Caco-2 (cell line): ENCODE data around the gene HHAT. TPM values are rescaled to one million over a fixed set of nuclear protein-coding genes. Genes with fewer than 3 reads are reported as not detected.

Source experiments
- BruUV-seq: library from RNA; stranded (reverse); fragments of 400-500 nt; replicated peaks from 2 replicates; lab custom pipeline; 2021; lab: Mats Ljungman, UMichigan
- CTCF ChIA-PET: fragments of 300-600 bp; sonication (Branson Sonifier 250); formaldehyde crosslinking; loops from one replicate; lab custom pipeline; 2022; ENCODE audit warnings: antibody characterized with exemption; lab: Charles Lee
- POLR2A ChIA-PET: fragments of 300-600 bp; sonication (Branson Sonifier 250); formaldehyde crosslinking; loops from one replicate; lab custom pipeline; 2022; ENCODE audit warnings: antibody characterized with exemption; lab: Charles Lee
- DNase-seq, 2 experiments: peaks; one replicate each; pipeline versions ENCODE4 v3.0.0 to v3.0.0-alpha.2; 2020 to 2022
- H3K27me3 ChIP-seq: replicated peaks from 2 replicates; pipeline ENCODE4 v1.6.0; 2011; ENCODE audit warnings: low read length; ENCODE audit not compliant: control insufficient read depth, insufficient read depth
- H3K36me3 ChIP-seq: 2 replicates; pipeline ENCODE4 v1.5.1; 2011; ENCODE audit warnings: low read length; ENCODE audit not compliant: control insufficient read depth, insufficient read depth
- H3K4me1 ChIP-seq: fragments of 250-450 bp; sonication (Bioruptor Pico); 2 replicates; pipeline ENCODE4 v1.5.1; 2020; ENCODE audit warnings: mild to moderate bottlenecking
- H3K4me3 ChIP-seq: 2 replicates; pipeline ENCODE4 v1.5.1; 2011; ENCODE audit warnings: low read depth, mild to moderate bottlenecking, control low read depth, low read length
- H3K9me3 ChIP-seq: fragments of 250-450 bp; sonication (Bioruptor Pico); 2 replicates; pipeline ENCODE4 v1.5.1; 2020; ENCODE audit warnings: mild to moderate bottlenecking, moderate library complexity
- H3K27ac Mint-ChIP-seq: one replicate; pipeline ENCODE4 v1.8.0; 2022; ENCODE audit warnings: mixed read lengths; ENCODE audit not compliant: unreplicated experiment
- H3K27me3 Mint-ChIP-seq: one replicate; pipeline ENCODE4 v1.8.0; 2022; ENCODE audit warnings: mixed read lengths; ENCODE audit not compliant: insufficient read depth, unreplicated experiment
- H3K36me3 Mint-ChIP-seq: one replicate; pipeline ENCODE4 v1.8.0; 2022; ENCODE audit warnings: mild to moderate bottlenecking, mixed read lengths; ENCODE audit not compliant: insufficient read depth, unreplicated experiment
- H3K4me1 Mint-ChIP-seq: one replicate; pipeline ENCODE4 v1.8.0; 2022; ENCODE audit warnings: low read depth, mixed read lengths; ENCODE audit not compliant: unreplicated experiment
- H3K4me3 Mint-ChIP-seq: one replicate; pipeline ENCODE4 v1.8.0; 2022; ENCODE audit warnings: mild to moderate bottlenecking, moderate library complexity, mixed read lengths; ENCODE audit not compliant: unreplicated experiment
- H3K9me3 Mint-ChIP-seq: one replicate; pipeline ENCODE4 v1.8.0; 2022; ENCODE audit warnings: mixed read lengths; ENCODE audit not compliant: unreplicated experiment
- intact Hi-C: fragments of 100-400 bp; cut with micrococcal nuclease; formaldehyde crosslinking; loops from one replicate; pipeline ENCODE4 v1.10.0; 2022; ENCODE audit not compliant: unreplicated experiment
- total RNA-seq: library from RNA; stranded (reverse); gene quantifications from 2 replicates; pipeline ENCODE4 v1.2.3, GENCODE V29; 2022
- TF ChIP-seq, protein P1 (sequence below), 2 experiments: fragments of 200-600 bp in 1 of 2; IDR thresholded peaks; 1 replicate in 1 of 2; 2 replicates in 1 of 2; pipeline versions ENCODE4 v1.5.1 to v1.8.0; 2011 to 2022; ENCODE audit warnings: antibody characterized with exemption in 1 of 2, control low read depth in 1 of 2, inconsistent platforms in 1 of 2, low read depth in 1 of 2, low read length in 1 of 2, mild to moderate bottlenecking in 1 of 2, moderate library complexity in 1 of 2; ENCODE audit not compliant: insufficient read depth in 1 of 2, severe bottlenecking in 1 of 2, unreplicated experiment in 1 of 2

HHAT gene
- total RNA-seq, 1 experiment from 2014 or later, result 3.9 TPM

DNA sequence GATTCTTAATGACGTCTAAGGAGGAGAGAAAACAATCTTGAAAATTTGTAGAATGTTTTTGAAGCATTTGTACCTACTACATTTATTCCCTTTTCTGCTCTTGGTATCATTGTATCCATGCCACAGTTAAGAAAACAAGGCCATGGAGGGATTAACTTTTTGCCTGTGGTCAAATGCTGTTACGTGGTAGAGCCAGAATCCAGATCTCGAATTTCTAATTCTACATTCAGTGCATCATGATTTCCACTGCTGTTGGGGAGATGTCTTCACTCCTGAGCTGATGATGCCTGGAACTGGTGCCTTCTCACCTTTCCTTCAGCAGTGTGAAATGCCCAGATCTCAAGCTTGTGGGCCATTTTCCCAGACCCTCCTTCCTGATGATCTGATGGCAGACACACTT lies 175.6 kb downstream of the HHAT start:
- no peaks in the 10 kb centered on the region for H3K9me3 Mint-ChIP-seq
- ChIA-PET CTCF (interaction anchor here (0.6 kb wide), 1 partner anchor 27 kb away, joined by 3 read pairs; no protein-coding TSS in a partner anchor), POLR2A (no interaction called here)
- peaks cover 7% of the 10 kb centered on the region for H3K4me1 Mint-ChIP-seq
- H3K4me3 Mint-ChIP-seq, result no peak overlapping the region
- no TSS peak for BruUV-seq
- H3K36me3 Mint-ChIP-seq, result no peaks in the 10 kb centered on the region
- no peaks in the 10 kb centered on the region for H3K27me3 Mint-ChIP-seq
- Histone ChIP-seq H3K4me1 (no peaks in the 10 kb centered on the region), H3K9me3 (no peaks in the 10 kb centered on the region), H3K36me3 (no peaks in the 10 kb centered on the region), H3K4me3 (no peak overlapping the region), H3K27me3 (no peaks in the 10 kb centered on the region; the same call in 1 of the 2 replicates)
- DNase-seq, result no peak
- TF ChIP-seq, protein P1, sequence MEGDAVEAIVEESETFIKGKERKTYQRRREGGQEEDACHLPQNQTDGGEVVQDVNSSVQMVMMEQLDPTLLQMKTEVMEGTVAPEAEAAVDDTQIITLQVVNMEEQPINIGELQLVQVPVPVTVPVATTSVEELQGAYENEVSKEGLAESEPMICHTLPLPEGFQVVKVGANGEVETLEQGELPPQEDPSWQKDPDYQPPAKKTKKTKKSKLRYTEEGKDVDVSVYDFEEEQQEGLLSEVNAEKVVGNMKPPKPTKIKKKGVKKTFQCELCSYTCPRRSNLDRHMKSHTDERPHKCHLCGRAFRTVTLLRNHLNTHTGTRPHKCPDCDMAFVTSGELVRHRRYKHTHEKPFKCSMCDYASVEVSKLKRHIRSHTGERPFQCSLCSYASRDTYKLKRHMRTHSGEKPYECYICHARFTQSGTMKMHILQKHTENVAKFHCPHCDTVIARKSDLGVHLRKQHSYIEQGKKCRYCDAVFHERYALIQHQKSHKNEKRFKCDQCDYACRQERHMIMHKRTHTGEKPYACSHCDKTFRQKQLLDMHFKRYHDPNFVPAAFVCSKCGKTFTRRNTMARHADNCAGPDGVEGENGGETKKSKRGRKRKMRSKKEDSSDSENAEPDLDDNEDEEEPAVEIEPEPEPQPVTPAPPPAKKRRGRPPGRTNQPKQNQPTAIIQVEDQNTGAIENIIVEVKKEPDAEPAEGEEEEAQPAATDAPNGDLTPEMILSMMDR (IDR thresholded peaks at IDR 0.05; ENCODE audit: insufficient read depth in 1 of 2, low read depth in 1 of 2, low read length in 1 of 2, severe bottlenecking in 1 of 2, unreplicated experiment in 1 of 2), result no peak
- H3K27ac Mint-ChIP-seq, result no peak overlapping the region
- intact Hi-C loops, result no loop called here

DNA sequence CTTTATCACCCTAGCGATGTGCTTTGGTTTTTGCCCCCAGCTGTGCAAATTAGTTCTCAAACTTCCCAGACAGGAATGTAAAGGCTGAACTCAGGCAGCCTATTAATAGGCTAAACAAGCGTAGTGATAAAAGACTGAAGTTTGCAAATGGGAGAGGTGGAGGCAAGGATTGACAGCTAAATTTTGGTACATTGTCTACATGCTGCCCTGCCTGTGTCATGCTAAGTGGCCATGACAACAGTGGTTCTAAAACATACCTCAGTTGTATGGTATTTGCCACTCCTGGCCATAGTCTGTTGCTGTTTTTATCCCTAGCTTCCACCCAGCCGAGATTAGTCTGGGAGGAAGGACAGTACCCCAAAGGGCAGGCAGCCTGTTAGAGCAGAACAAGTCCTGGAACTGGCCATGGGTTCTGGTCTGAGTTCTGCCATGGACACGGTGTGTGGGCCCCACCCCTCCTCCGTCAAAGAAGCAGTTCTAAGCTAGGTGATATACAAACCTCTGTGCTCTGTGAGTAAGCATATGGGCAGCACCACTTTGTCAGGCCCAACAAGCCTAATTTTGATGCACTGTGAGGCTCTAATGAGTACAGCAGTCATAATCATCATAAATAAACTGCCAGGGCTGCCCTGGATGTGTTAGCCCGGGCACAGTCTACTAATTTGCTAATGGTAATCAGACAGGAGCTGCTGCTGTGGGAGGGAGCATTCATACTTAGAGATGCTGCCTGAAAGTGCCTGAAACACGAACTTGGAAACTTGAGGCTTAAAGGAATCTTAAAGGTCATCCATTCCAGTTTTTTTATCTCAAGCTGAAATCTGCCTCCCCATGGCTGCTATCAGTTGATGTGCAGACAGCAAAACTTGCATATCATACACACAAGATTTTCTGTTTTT lies 177.1 kb downstream of the HHAT start:
- no peaks in the 10 kb centered on the region for H3K9me3 ChIP-seq
- no peaks in the 10 kb centered on the region for H3K36me3 ChIP-seq
- H3K4me1 Mint-ChIP-seq, result peaks cover 4% of the 10 kb centered on the region
- no peak overlapping the region for H3K4me3 Mint-ChIP-seq
- no peak for DNase-seq
- H3K4me1 ChIP-seq, result no peaks in the 10 kb centered on the region
- no peak overlapping the region for H3K4me3 ChIP-seq
- H3K27me3 ChIP-seq, result no peaks in the 10 kb centered on the region; the same call in 1 of the 2 replicates
- H3K9me3 Mint-ChIP-seq, result no peaks in the 10 kb centered on the region
- H3K36me3 Mint-ChIP-seq, result no peaks in the 10 kb centered on the region
- ChIA-PET POLR2A (no interaction called here), CTCF (no interaction called here)
- H3K27ac Mint-ChIP-seq, result no peak overlapping the region
- BruUV-seq, result no TSS peak
- intact Hi-C loops, result no loop called here
- peaks cover 6% of the 10 kb centered on the region for H3K27me3 Mint-ChIP-seq
- TF ChIP-seq, protein P1 (IDR thresholded peaks at IDR 0.05; ENCODE audit: insufficient read depth in 1 of 2, low read depth in 1 of 2, low read length in 1 of 2, severe bottlenecking in 1 of 2, unreplicated experiment in 1 of 2), result no peak

DNA sequence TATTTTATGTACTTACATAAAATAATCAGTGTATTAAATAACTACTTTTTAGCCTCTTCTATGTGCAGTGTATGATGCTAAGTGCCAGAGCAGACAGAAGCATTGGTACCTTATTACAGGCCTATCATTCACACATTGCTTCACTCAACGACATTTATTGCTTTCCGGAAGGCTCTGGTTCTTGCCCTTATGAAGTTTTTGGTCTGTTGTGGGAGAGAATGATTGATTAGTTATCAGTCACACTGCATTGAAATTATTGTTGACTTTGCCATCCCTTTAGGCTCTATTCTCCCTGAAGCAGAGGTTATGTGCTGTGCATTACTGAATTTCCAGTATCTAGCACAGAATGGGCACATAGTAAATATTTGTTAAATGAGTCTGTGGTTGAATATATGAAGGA lies 178.0 kb downstream of the HHAT start:
- ChIA-PET POLR2A (no interaction called here), CTCF (no interaction called here)
- no TSS peak for BruUV-seq
- Mint-ChIP-seq H3K27ac (no peak overlapping the region), H3K36me3 (no peaks in the 10 kb centered on the region), H3K4me1 (no peaks in the 10 kb centered on the region), H3K9me3 (no peaks in the 10 kb centered on the region), H3K27me3 (peaks cover 6% of the 10 kb centered on the region), H3K4me3 (no peak overlapping the region)
- Histone ChIP-seq H3K9me3 (no peaks in the 10 kb centered on the region), H3K36me3 (no peaks in the 10 kb centered on the region), H3K4me1 (no peaks in the 10 kb centered on the region), H3K4me3 (no peak overlapping the region), H3K27me3 (no peaks in the 10 kb centered on the region)
- intact Hi-C loops, result no loop called here
- DNase-seq, result no peak
- TF ChIP-seq, protein P1 (IDR thresholded peaks at IDR 0.05; ENCODE audit: insufficient read depth in 1 of 2, low read depth in 1 of 2, low read length in 1 of 2, severe bottlenecking in 1 of 2, unreplicated experiment in 1 of 2), result no peak
